Trophoblast cell (in vitro differentiated cells and primary cell): Measurements from ENCODE around the gene METTL22.

Experiments used
- DNase-seq, 2 donors: peaks; one replicate each; pipeline ENCODE4 v3.0.0-alpha.2; 2016
- H2AFZ ChIP-seq: 2 replicates; pipeline ENCODE4 v1.6.1; 2013; ENCODE audit warnings: low read length, moderate library complexity, mild to moderate bottlenecking; ENCODE audit not compliant: insufficient read depth, poor library complexity
- H2AK5ac ChIP-seq: 2 replicates; pipeline ENCODE4 v1.6.1; 2013; ENCODE audit warnings: mild to moderate bottlenecking, low read length
- H2BK120ac ChIP-seq: 2 replicates; pipeline ENCODE4 v1.6.1; 2013; ENCODE audit warnings: low read length, mild to moderate bottlenecking, moderate library complexity; ENCODE audit not compliant: insufficient read depth, poor library complexity
- H2BK12ac ChIP-seq: 2 replicates; pipeline ENCODE4 v1.6.1; 2013; ENCODE audit warnings: mild to moderate bottlenecking, low read length, moderate library complexity
- H2BK5ac ChIP-seq: 2 replicates; pipeline ENCODE4 v1.6.1; 2013; ENCODE audit warnings: low read length, low read depth, moderate library complexity, mild to moderate bottlenecking; ENCODE audit not compliant: poor library complexity
- H3K14ac ChIP-seq: 2 replicates; pipeline ENCODE4 v1.6.1; 2013; ENCODE audit warnings: mild to moderate bottlenecking, low read length
- H3K18ac ChIP-seq: 2 replicates; pipeline ENCODE4 v1.6.1; 2013; ENCODE audit warnings: mild to moderate bottlenecking, low read length
- H3K23ac ChIP-seq: 2 replicates; pipeline ENCODE4 v1.6.1; 2013; ENCODE audit warnings: low read length
- H3K27ac ChIP-seq: 2 replicates; pipeline ENCODE4 v1.5.1; 2013; ENCODE audit warnings: low read depth, mild to moderate bottlenecking, inconsistent platforms, low read length, moderate library complexity
- H3K27me3 ChIP-seq: 2 replicates; pipeline ENCODE4 v1.6.1; 2013; ENCODE audit warnings: inconsistent platforms, mild to moderate bottlenecking, low read length, moderate library complexity; ENCODE audit not compliant: insufficient read depth
- H3K36me3 ChIP-seq, 2 experiments: 1 replicate in 1 of 2; 2 replicates in 1 of 2; pipeline ENCODE4 v1.6.1; 2013; ENCODE audit warnings: low read length in 2 of 2, mild to moderate bottlenecking in 2 of 2, moderate library complexity in 1 of 2; ENCODE audit not compliant: insufficient read depth in 2 of 2, control insufficient read depth in 1 of 2
- H3K4ac ChIP-seq: 2 replicates; pipeline ENCODE4 v1.6.1; 2013; ENCODE audit warnings: low read depth, mild to moderate bottlenecking, low read length, moderate library complexity
- H3K4me1 ChIP-seq, 2 experiments: 1 replicate in 1 of 2; 2 replicates in 1 of 2; pipeline ENCODE4 v1.6.1; 2013; ENCODE audit warnings: low read length in 2 of 2, mild to moderate bottlenecking in 2 of 2, moderate library complexity in 1 of 2; ENCODE audit not compliant: insufficient read depth in 2 of 2, control insufficient read depth in 1 of 2
- H3K4me2 ChIP-seq: 2 replicates; pipeline ENCODE4 v1.6.1; 2013; ENCODE audit warnings: inconsistent platforms, mild to moderate bottlenecking, low read length, moderate library complexity
- H3K4me3 ChIP-seq: 2 replicates; pipeline ENCODE4 v1.5.1; 2013; ENCODE audit warnings: mild to moderate bottlenecking, low read depth, low read length, inconsistent platforms
- H3K79me1 ChIP-seq: one replicate; pipeline ENCODE4 v1.6.1; 2013; ENCODE audit warnings: low read length
- H3K79me2 ChIP-seq: 2 replicates; pipeline ENCODE4 v1.6.1; 2013; ENCODE audit warnings: low read length, mild to moderate bottlenecking; ENCODE audit not compliant: control insufficient read depth, insufficient read depth, poor library complexity
- H3K9ac ChIP-seq: 2 replicates; pipeline ENCODE4 v1.6.1; 2013; ENCODE audit warnings: mild to moderate bottlenecking, low read length
- H3K9me3 ChIP-seq: 2 replicates; pipeline ENCODE4 v1.6.1; 2013; ENCODE audit warnings: low read depth, mild to moderate bottlenecking, control low read depth, inconsistent platforms, low read length; ENCODE audit not compliant: insufficient read depth
- H4K12ac ChIP-seq: 2 replicates; pipeline ENCODE4 v1.6.1; 2013; ENCODE audit warnings: low read depth, mild to moderate bottlenecking, low read length, moderate library complexity
- H4K8ac ChIP-seq: 2 replicates; pipeline ENCODE4 v1.6.1; 2013; ENCODE audit warnings: low read depth, mild to moderate bottlenecking, low read length, moderate library complexity
- H4K91ac ChIP-seq: one replicate; pipeline ENCODE4 v1.6.1; 2013; ENCODE audit warnings: low read depth, mild to moderate bottlenecking, low read length, moderate library complexity
- WGBS: extraction: QIAGEN DNeasy Blood & Tissue Kit; methylation state at CpG from one replicate; pipeline ENCODE4 v1.1.7; 2013; ENCODE audit warnings: missing lambda C conversion rate; ENCODE audit not compliant: insufficient read length, insufficient coverage; ENCODE audit errors: extremely low coverage; 5-methylcytosine and 5-hydroxymethylcytosine counted together

METTL22 gene

GRCh38 chr16:8675183-8676159, 54.0 kb downstream of the METTL22 start:
- H3K27me3 ChIP-seq = no peaks in the 10 kb centered on the region
- no peak overlapping the region for H3K9ac ChIP-seq
- H2BK12ac ChIP-seq = no peak overlapping the region
- no peak overlapping the region for H3K23ac ChIP-seq
- no peak overlapping the region for H2BK120ac ChIP-seq
- H4K8ac ChIP-seq = no peak overlapping the region
- no peak overlapping the region for H2AK5ac ChIP-seq
- H4K12ac ChIP-seq = no peak overlapping the region
- H3K4me2 ChIP-seq = peak overlapping the region; percentile 88
- no peaks in the 10 kb centered on the region for H3K79me2 ChIP-seq
- no peak overlapping the region for H4K91ac ChIP-seq
- H3K18ac ChIP-seq = no peak overlapping the region
- no peak for DNase-seq
- no peaks in the 10 kb centered on the region for H3K36me3 ChIP-seq
- H3K4me1 ChIP-seq = peaks cover 2% of the 10 kb centered on the region in 2 experiments
- no peaks in the 10 kb centered on the region for H3K79me1 ChIP-seq
- no peak overlapping the region for H2BK5ac ChIP-seq
- no peak overlapping the region for H3K14ac ChIP-seq
- H3K9me3 ChIP-seq = peaks cover 3% of the 10 kb centered on the region
- H2AFZ ChIP-seq = no peak overlapping the region
- H3K4ac ChIP-seq = no peak overlapping the region
- WGBS = 100% methylated on average over 1 of the region's 13 CpGs
- peak overlapping the region; percentile 30 for H3K4me3 ChIP-seq
- H3K27ac ChIP-seq = no peak overlapping the region

- Histone ChIP-seq H4K12ac (no peak overlapping the region), H3K23ac (no peak overlapping the region), H3K79me1 (no peaks in the 10 kb centered on the region), H2BK120ac (no peak overlapping the region), H3K36me3 (no peaks in the 10 kb centered on the region), H3K4me3 (no peak overlapping the region), H3K9ac (no peak overlapping the region), H2BK12ac (no peak overlapping the region), H2BK5ac (no peak overlapping the region), H3K4me1 (peaks cover 2% of the 10 kb centered on the region in 2 experiments), H3K4me2 (no peak overlapping the region), H3K27me3 (no peaks in the 10 kb centered on the region), H3K14ac (no peak overlapping the region), H2AFZ (no peak overlapping the region), H2AK5ac (no peak overlapping the region), H4K8ac (no peak overlapping the region), H3K4ac (no peak overlapping the region), H3K27ac (no peak overlapping the region), H3K9me3 (peaks cover 3% of the 10 kb centered on the region), H3K79me2 (no peaks in the 10 kb centered on the region), H3K18ac (no peak overlapping the region), H4K91ac (no peak overlapping the region)
- WGBS = no CpG with 5 or more reads among the region's 5 CpGs
- no peak for DNase-seq
Measured at GRCh38 chr16:8676160-8676547, 54.7 kb downstream of the METTL22 start.

GRCh38 chr16:8676737-8677375, 55.4 kb downstream of the METTL22 start:
- no peak overlapping the region for H2BK12ac ChIP-seq
- H3K18ac ChIP-seq = no peak overlapping the region
- H3K9ac ChIP-seq = no peak overlapping the region
- no peaks in the 10 kb centered on the region for H3K36me3 ChIP-seq
- H3K79me2 ChIP-seq = no peaks in the 10 kb centered on the region
- no peak overlapping the region for H3K4me3 ChIP-seq
- no peak overlapping the region for H3K14ac ChIP-seq
- no peak overlapping the region for H2AFZ ChIP-seq
- H3K4me2 ChIP-seq = no peak overlapping the region
- H3K27me3 ChIP-seq = no peaks in the 10 kb centered on the region
- H3K4ac ChIP-seq = no peak overlapping the region
- H3K79me1 ChIP-seq = no peaks in the 10 kb centered on the region
- H2BK120ac ChIP-seq = no peak overlapping the region
- H3K9me3 ChIP-seq = peaks cover 3% of the 10 kb centered on the region
- H2AK5ac ChIP-seq = no peak overlapping the region
- no peak for DNase-seq
- no peak overlapping the region for H4K12ac ChIP-seq
- WGBS = no CpG with 5 or more reads among the region's 7 CpGs
- no peak overlapping the region for H3K23ac ChIP-seq
- no peak overlapping the region for H4K8ac ChIP-seq
- H3K27ac ChIP-seq = no peak overlapping the region
- H4K91ac ChIP-seq = no peak overlapping the region
- H2BK5ac ChIP-seq = no peak overlapping the region
- H3K4me1 ChIP-seq = peaks cover 2% of the 10 kb centered on the region in 2 experiments

- Histone ChIP-seq H2AK5ac (no peak overlapping the region), H4K91ac (no peak overlapping the region), H3K36me3 (no peaks in the 10 kb centered on the region), H3K9ac (no peak overlapping the region), H2AFZ (no peak overlapping the region), H2BK5ac (no peak overlapping the region), H4K12ac (no peak overlapping the region), H3K27ac (no peak overlapping the region), H3K4ac (no peak overlapping the region), H3K4me3 (no peak overlapping the region), H4K8ac (no peak overlapping the region), H3K79me2 (no peaks in the 10 kb centered on the region), H3K4me2 (no peak overlapping the region), H2BK120ac (no peak overlapping the region), H2BK12ac (no peak overlapping the region), H3K23ac (no peak overlapping the region), H3K27me3 (no peaks in the 10 kb centered on the region), H3K79me1 (no peaks in the 10 kb centered on the region), H3K4me1 (peaks cover 2% of the 10 kb centered on the region in 2 experiments), H3K18ac (no peak overlapping the region), H3K14ac (no peak overlapping the region), H3K9me3 (peaks cover 3% of the 10 kb centered on the region)
- peak; percentile 37 to 54 for DNase-seq
- WGBS = no CpG with 5 or more reads among the region's 5 CpGs
Measured at GRCh38 chr16:8677481-8677880, 56.0 kb downstream of the METTL22 start.
